ENCODE results near the gene APC.

APC gene

GRCh38 chr5:112755703-112756102 lies 18.0 kb downstream of the APC start:
- TF ChIP-seq ZFX (IDR thresholded peaks at IDR 0.05) (no peak), CTCF (conservative IDR thresholded peaks at IDR 0.05) (no peak)
- H3K27ac ChIP-seq: no peak overlapping the region

GRCh38 chr5:112757468-112758208 lies 20.0 kb downstream of the APC start:
- H3K27ac ChIP-seq: no peak overlapping the region
- TF ChIP-seq CTCF (conservative IDR thresholded peaks at IDR 0.05) (peak; percentile 87), ZFX (IDR thresholded peaks at IDR 0.05) (no peak)

GRCh38 chr5:112758676-112759075 lies 21.0 kb downstream of the APC start:
- H3K27ac ChIP-seq: no peak overlapping the region
- TF ChIP-seq ZFX (IDR thresholded peaks at IDR 0.05) (no peak), CTCF (conservative IDR thresholded peaks at IDR 0.05) (no peak)

- TF ChIP-seq ZFX (IDR thresholded peaks at IDR 0.05) (no peak), CTCF (conservative IDR thresholded peaks at IDR 0.05) (no peak)
- H3K27ac ChIP-seq: no peak overlapping the region
Measured at GRCh38 chr5:112762113-112762810, 24.6 kb downstream of the APC start.

- TF ChIP-seq CTCF (conservative IDR thresholded peaks at IDR 0.05) (no peak), ZFX (IDR thresholded peaks at IDR 0.05) (no peak)
- no peak overlapping the region for H3K27ac ChIP-seq
Measured at GRCh38 chr5:112763165-112763564, 25.5 kb downstream of the APC start.

- no peak overlapping the region for H3K27ac ChIP-seq
- TF ChIP-seq CTCF (conservative IDR thresholded peaks at IDR 0.05) (no peak), ZFX (IDR thresholded peaks at IDR 0.05) (no peak)
Measured at GRCh38 chr5:112772124-112772523, 34.4 kb downstream of the APC start.

GRCh38 chr5:112776301-112776856 lies 38.7 kb downstream of the APC start:
- no peak overlapping the region for H3K27ac ChIP-seq
- TF ChIP-seq CTCF (conservative IDR thresholded peaks at IDR 0.05) (no peak), ZFX (IDR thresholded peaks at IDR 0.05) (no peak)
